Panc1 (cell line): Measurements from ENCODE around the gene PFN2. TPM values are rescaled to one million over a fixed set of nuclear protein-coding genes. Genes with fewer than 3 reads are reported as not detected.

ENCODE experiments used
- ATAC-seq: fragments of 200-7000 bp; cut with Tn5 transposase; 2 replicates; pipeline ENCODE4 v1.9.1; 2020; ENCODE audit warnings: mild to moderate bottlenecking, moderate library complexity
- BruUV-seq: library from RNA; stranded (reverse); fragments of 400-500 nt; replicated peaks from 2 replicates; lab custom pipeline; 2021; lab: Mats Ljungman, UMichigan
- CTCF ChIA-PET: fragments of 300-600 bp; sonication (Branson Sonifier 250); formaldehyde crosslinking; loops from one replicate; lab custom pipeline; 2022; ENCODE audit warnings: antibody characterized with exemption; lab: Charles Lee
- POLR2A ChIA-PET: fragments of 300-600 bp; sonication (Branson Sonifier 250); formaldehyde crosslinking; loops from one replicate; lab custom pipeline; 2022; ENCODE audit warnings: antibody characterized with exemption; lab: Charles Lee
- DNase-seq: peaks from one replicate; pipeline ENCODE4 v3.0.0-alpha.2; 2010; ENCODE audit warnings: low read depth, low spot score
- H3K27ac ChIP-seq: 2 replicates; pipeline ENCODE4 v1.5.1; 2011; ENCODE audit warnings: mild to moderate bottlenecking, low read length, inconsistent platforms
- H3K27me3 ChIP-seq: fragments of 200-500 bp; sonication (Bioruptor generic); 2 replicates; pipeline ENCODE4 v1.6.0; 2014; ENCODE audit warnings: low read length, inconsistent platforms; ENCODE audit not compliant: control insufficient read depth, insufficient read depth
- H3K36me3 ChIP-seq: fragments of 200-500 bp; sonication (Bioruptor generic); 2 replicates; pipeline ENCODE4 v1.5.1; 2014; ENCODE audit warnings: inconsistent platforms, mild to moderate bottlenecking, low read length, moderate library complexity; ENCODE audit not compliant: control insufficient read depth, insufficient read depth
- H3K4me1 ChIP-seq: 2 replicates; pipeline ENCODE4 v1.5.1; 2011; ENCODE audit warnings: inconsistent platforms, mild to moderate bottlenecking, low read length, moderate library complexity; ENCODE audit not compliant: control insufficient read depth, insufficient read depth
- H3K4me3 ChIP-seq, 2 experiments: 2 replicates each; pipeline ENCODE4 v1.5.1; 2011 to 2012; ENCODE audit warnings: low read depth in 2 of 2, low read length in 2 of 2, mild to moderate bottlenecking in 2 of 2, inconsistent platforms in 1 of 2, moderate library complexity in 1 of 2
- H3K9me3 ChIP-seq: fragments of 200-500 bp; sonication (Bioruptor generic); 2 replicates; pipeline ENCODE4 v1.5.1; 2014; ENCODE audit warnings: low read depth, mild to moderate bottlenecking, inconsistent platforms, low read length, moderate library complexity; ENCODE audit not compliant: control insufficient read depth, insufficient read depth
- POLR2AphosphoS5 ChIP-seq: IDR thresholded peaks from 2 replicates; pipeline ENCODE4 v1.6.1; 2012; ENCODE audit warnings: mild to moderate bottlenecking, low read depth, low read length, moderate library complexity
- REST ChIP-seq, 2 experiments: IDR thresholded peaks; 2 replicates each; pipeline ENCODE4 v1.6.1; 2011 to 2012; ENCODE audit warnings: low read depth in 2 of 2, control low read depth in 1 of 2, low read length in 1 of 2, mild to moderate bottlenecking in 1 of 2, moderate library complexity in 1 of 2; ENCODE audit not compliant: insufficient read depth in 1 of 2
- SIN3A ChIP-seq: IDR thresholded peaks from 2 replicates; pipeline ENCODE4 v1.6.1; 2012; ENCODE audit warnings: low read depth, mild to moderate bottlenecking, low read length, moderate library complexity, borderline replicate concordance; ENCODE audit not compliant: insufficient read depth
- TCF7L2 ChIP-seq: IDR thresholded peaks from 2 replicates; pipeline ENCODE4 v1.6.1; 2011; ENCODE audit warnings: mild to moderate bottlenecking, low read depth, low read length, inconsistent platforms
- in situ Hi-C: cut with HindIII; loops from 2 replicates; pipeline ENCODE4 v1.10.0; 2016; ENCODE audit warnings: low sequenced_read_pairs, low pct_unique_long_range_greater_than_20kb
- intact Hi-C: fragments of 100-400 bp; cut with micrococcal nuclease; formaldehyde crosslinking; loops from one replicate; pipeline ENCODE4 v1.10.0; 2022; ENCODE audit not compliant: unreplicated experiment
- total RNA-seq: library from RNA; stranded (reverse); gene quantifications from one replicate; pipeline ENCODE4 v1.2.1, GENCODE V29; 2021; ENCODE audit not compliant: unreplicated experiment
- TF ChIP-seq, protein P1 (sequence below): fragments of 450-650 bp; IDR thresholded peaks from 2 replicates; pipeline ENCODE4 v1.5.1; 2017; ENCODE audit warnings: mild to moderate bottlenecking

PFN2 gene
- total RNA-seq, 1 experiment from 2014 or later = 220 TPM

- Histone ChIP-seq H3K36me3 (0 out of 2 replicates have a peak, but pooled peaks cover 4% of the 10 kb centered on the region), H3K27ac (no peak overlapping the region), H3K27me3 (no peaks in the 10 kb centered on the region), H3K9me3 (no peaks in the 10 kb centered on the region), H3K4me3 (peak overlapping the region in 1 of 2 experiments; percentile 26; a peak in 1 of 4 replicates), H3K4me1 (peaks cover 5% of the 10 kb centered on the region; the same call in 1 of the 2 replicates)
- CTCF ChIA-PET = interaction anchor here (1.0 to 2.3 kb wide), 2 partner anchors 247 to 283 kb away, joined by 4 to 9 read pairs; no protein-coding TSS in a partner anchor
- in situ Hi-C loops = no loop called here
- ATAC-seq = peak; percentile 92
- POLR2A ChIA-PET = interaction anchor here (0.6 kb wide), 1 partner anchor 282 kb away, joined by 3 read pairs; no protein-coding TSS in a partner anchor
- intact Hi-C loops = loop anchor here (1.0 kb wide), 1 partner anchor 284 kb away; no protein-coding TSS in a partner anchor
- BruUV-seq = no TSS peak
- no peak for TF ChIP-seq REST (IDR thresholded peaks at IDR 0.05; ENCODE audit: insufficient read depth in 1 of 2, low read depth in 2 of 2, low read length in 1 of 2)
- TF ChIP-seq, protein P1, sequence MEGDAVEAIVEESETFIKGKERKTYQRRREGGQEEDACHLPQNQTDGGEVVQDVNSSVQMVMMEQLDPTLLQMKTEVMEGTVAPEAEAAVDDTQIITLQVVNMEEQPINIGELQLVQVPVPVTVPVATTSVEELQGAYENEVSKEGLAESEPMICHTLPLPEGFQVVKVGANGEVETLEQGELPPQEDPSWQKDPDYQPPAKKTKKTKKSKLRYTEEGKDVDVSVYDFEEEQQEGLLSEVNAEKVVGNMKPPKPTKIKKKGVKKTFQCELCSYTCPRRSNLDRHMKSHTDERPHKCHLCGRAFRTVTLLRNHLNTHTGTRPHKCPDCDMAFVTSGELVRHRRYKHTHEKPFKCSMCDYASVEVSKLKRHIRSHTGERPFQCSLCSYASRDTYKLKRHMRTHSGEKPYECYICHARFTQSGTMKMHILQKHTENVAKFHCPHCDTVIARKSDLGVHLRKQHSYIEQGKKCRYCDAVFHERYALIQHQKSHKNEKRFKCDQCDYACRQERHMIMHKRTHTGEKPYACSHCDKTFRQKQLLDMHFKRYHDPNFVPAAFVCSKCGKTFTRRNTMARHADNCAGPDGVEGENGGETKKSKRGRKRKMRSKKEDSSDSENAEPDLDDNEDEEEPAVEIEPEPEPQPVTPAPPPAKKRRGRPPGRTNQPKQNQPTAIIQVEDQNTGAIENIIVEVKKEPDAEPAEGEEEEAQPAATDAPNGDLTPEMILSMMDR = peak; percentile 91
- TF ChIP-seq POLR2AphosphoS5 = no peak
- DNase-seq = peak; percentile 73
Observed at GRCh38 chr3:149936812-149937230, 33.9 kb downstream of the PFN2 start.

DNA sequence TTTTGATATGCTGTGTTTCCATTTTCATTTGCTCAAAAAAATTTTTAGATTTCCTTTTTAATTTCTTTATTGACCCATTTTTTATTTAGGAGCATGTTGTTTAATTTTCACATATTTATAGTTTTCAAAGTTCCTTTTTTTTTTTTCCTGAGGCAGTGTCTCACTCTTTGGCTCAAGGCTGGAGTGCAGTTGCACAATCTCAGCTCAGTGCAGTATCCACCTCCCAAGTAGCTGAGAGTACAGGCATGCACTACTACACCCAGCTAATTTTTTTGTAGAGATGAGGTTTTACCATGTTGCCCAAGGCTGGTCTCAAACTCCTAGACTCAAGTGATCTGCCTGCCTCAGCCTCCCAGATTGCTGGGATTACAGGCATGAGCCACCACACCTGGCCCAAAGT lies 36.2 kb downstream of the PFN2 start:
- H3K27me3 ChIP-seq = no peaks in the 10 kb centered on the region
- H3K9me3 ChIP-seq = no peaks in the 10 kb centered on the region
- peaks cover 5% of the 10 kb centered on the region; the same call in 1 of the 2 replicates for H3K4me1 ChIP-seq
- TF ChIP-seq TCF7L2 (no peak), SIN3A (no peak), REST (IDR thresholded peaks at IDR 0.05; ENCODE audit: insufficient read depth in 1 of 2, low read depth in 2 of 2, low read length in 1 of 2) (no peak), POLR2AphosphoS5 (no peak)
- TF ChIP-seq, protein P1 = no peak
- H3K27ac ChIP-seq = no peak overlapping the region
- no peak for DNase-seq
- H3K4me3 ChIP-seq = no peak overlapping the region
- ATAC-seq = no peak
- no TSS peak for BruUV-seq
- ChIA-PET CTCF (no interaction called here), POLR2A (interaction anchor here (0.6 kb wide), 1 partner anchor 382 kb away, joined by 3 read pairs; no protein-coding TSS in a partner anchor)
- H3K36me3 ChIP-seq = no peaks in the 10 kb centered on the region
- in situ Hi-C loops (no loop called here), intact Hi-C loops (no loop called here)
